ENCODE results near the gene GFOD2.

Gene GFOD2

GRCh38 chr16:67668495-67669157 is 50.5 kb downstream of the GFOD2 start:
- peak; percentile 34 to 50 (median 35) for DNase-seq

DNA sequence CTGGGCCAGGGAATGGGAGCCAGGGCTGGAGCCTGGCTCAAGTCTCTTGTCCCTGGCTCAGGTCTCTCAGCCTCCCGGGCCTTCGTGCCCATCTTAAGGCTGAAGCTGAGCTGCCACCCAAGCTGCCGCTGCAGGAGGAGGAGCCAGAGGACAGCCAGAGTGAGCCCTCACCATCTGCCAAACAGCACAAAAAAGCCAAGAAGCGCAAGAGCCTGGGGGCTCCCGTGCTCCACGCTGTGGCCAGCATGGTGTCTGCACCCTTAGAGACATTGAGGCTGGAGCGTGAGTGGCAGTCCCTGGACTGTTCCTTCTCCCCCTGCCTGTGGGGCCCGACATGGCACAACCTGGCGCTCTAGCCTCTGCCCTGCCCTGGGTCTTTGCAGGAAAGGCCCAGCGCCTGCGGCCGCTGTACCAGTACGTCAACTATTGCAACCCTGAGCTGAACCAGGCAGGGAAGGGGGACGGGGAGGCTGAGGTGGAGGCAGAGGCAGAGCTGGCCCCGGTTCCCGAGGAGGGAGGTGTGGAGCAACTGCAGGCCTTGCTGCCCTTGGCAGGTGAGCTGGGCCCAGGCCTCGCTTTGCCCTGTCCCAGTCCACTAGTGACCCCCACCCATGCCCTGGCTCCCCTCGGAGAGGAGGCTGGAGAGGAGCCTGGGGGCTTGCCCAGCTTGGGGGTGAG is 51.2 kb downstream of the GFOD2 start:
- peak; percentile 90 to 93 (median 92) for DNase-seq

DNA sequence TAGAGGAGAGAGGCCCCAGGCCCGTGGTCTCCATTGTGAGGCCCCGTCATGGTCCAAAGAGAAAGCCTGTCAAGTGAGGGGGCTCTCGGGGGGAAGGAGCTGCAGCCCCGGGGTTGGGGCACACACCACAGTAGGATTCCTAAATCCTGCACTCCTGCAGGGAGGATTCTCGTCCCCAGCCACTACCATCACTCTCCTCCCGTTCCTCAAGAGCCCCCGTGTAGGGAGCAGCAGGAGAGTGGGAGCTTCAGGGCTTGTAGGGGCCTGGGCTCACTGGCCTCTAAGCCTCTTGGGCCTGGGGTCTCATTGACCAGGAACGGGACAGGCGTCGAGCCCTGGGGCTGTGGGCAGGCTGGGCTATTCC is 51.7 kb downstream of the GFOD2 start:
- no peak for DNase-seq

DNA sequence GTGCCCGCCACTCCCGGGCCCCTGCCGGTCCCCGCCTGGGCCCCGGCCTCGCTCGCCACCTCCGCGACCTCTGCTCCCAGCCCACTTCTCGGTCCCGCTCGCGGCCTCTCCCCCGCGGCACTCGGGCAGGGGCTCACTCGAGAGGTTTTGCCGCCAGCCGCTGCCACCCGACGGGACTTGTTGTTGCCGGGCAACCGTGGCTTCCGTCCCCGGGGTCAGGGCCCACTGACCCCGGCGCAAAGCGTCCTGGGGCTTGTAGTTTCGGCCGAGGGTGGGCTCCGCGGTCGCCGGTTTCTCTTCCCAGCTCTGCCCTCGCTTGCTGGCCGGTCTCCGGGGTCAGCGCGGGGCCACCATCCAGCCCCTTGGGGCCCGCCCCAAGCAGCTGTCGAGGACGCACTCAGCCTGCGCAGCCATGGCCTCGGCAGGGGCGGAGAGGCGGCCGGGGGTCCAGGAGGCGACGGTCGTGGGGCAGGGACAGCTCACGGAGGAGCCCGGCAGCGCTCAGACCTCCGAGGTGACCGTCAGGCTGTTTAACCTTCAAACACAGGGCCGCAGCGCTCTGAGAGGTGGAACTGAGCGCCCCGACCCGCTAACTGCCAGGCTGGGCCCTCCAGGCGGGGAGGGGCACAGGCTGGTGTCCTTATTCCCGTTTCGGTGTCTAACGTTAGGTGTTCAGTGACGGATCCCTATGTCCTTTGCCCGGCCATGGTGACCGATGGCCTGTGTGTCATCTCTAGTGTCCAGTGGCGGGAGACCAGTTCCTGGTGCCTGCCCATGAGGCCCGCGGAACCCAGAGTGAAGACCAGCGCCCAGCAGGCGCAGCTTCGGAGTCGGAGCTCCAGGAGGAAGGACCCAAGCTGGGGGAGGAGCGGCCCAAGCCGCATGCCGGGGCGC is 52.3 kb downstream of the GFOD2 start, which contains the start of the genes C16orf86 and ENKD1:
Gene C16orf86, plus strand, starts transcription at position 256 of the 894 bp plus-strand sequence. Its CDS starts 157 bp downstream, at position 413.
Gene ENKD1, minus strand, starts transcription at position 192 of the 894 bp plus-strand sequence. CDS start 308 bp downstream, outside the sequence.
- DNase-seq = peak; percentile 87 to 94 (median 91)

DNA sequence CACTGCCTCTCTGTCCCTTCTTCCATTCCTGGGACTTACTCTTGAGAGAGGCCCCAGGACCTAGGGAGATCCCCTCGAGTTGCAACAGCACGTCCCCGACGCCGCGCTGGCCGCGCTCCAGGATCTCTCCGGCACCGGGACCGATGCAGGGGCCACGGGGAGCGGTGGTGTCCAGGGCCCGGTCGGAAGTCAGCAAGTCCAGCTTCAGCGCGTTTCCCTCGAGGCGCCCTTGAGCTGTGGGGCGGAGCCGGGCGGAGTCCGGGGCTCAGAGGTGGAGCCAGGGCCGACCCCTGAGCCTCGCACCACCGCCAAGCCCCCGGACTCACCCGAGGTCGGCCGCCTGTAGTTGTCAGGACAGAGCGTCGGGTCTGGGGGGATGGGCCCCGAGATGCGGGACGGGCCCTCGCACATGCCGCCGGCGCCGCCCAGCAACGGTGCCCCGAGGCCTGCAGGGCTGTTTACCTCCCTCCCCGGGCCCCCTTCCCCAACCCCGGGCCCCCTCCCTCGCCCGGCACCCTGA is 53.0 kb downstream of the GFOD2 start:
- DNase-seq = peak; percentile 31 to 67 (median 41)

- no peak for DNase-seq
Measured at GRCh38 chr16:67665598-67665997, 53.5 kb downstream of the GFOD2 start.

GRCh38 chr16:67664871-67665270 is 54.2 kb downstream of the GFOD2 start:
- DNase-seq = no peak

GRCh38 chr16:67664258-67664657 is 54.9 kb downstream of the GFOD2 start:
- no peak for DNase-seq

DNA sequence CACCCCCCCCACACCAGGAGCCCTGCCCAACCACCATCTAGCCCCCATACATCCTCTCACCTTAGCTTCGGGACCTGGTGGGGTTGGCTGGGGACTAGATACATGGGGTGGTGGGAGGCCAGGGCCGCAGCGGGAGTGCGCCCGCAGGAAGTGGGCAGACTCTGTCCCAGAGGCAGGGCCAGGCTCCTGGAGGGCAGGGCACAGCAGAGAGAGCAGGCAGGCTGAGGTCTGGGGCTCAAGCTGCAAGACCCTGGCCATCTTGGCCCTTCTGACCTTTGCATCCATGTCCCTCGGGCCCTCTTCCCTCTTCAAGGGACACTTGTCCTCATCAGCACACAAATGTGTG is 55.3 kb downstream of the GFOD2 start:
- no peak for DNase-seq

- DNase-seq = peak; percentile 56 to 75 (median 58)
Measured at GRCh38 chr16:67663151-67663876, 55.8 kb downstream of the GFOD2 start.

DNA sequence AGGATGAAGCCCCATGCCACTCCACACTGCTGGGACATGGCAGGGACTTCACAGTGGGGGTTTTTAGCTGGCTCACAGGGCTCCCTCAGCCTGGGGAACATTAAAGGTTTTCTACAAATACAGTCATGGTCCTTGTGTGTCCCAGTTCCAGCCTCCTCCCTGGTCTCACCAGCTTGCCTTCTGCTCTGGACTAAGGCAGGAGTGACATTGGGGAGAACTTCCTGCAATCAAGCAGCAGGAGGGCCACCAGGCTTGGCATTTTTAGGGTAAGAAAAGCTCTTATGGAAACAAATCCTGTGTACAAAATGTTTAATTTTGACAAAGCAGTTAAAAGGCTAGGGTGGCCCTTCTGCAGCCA is 56.5 kb downstream of the GFOD2 start:
- no peak for DNase-seq

- no peak for DNase-seq
Measured at GRCh38 chr16:67661886-67662652, 57.0 kb downstream of the GFOD2 start.

- DNase-seq = peak in 2 of 3 donors; percentile 18 to 31
Measured at GRCh38 chr16:67661101-67661761, 57.9 kb downstream of the GFOD2 start.

GRCh38 chr16:67660564-67661028 is 58.5 kb downstream of the GFOD2 start, which contains the start of gene PARD6A:
Gene PARD6A, plus strand, starts transcription at chr16:67660960. Its CDS starts 79 bp downstream, at chr16:67661039.
- peak; percentile 96 to 98 (median 97) for DNase-seq

GRCh38 chr16:67659675-67660563 is 59.2 kb downstream of the GFOD2 start, which contains the start of gene ACD:
Gene ACD, minus strand, starts transcription at chr16:67660260. Its CDS starts 40 bp downstream, at chr16:67660220.
- peak; percentile 97 to 100 (median 99) for DNase-seq

GRCh38 chr16:67658849-67659674 is 60.1 kb downstream of the GFOD2 start:
- no peak for DNase-seq

- DNase-seq = no peak
Measured at GRCh38 chr16:67657751-67658518, 61.2 kb downstream of the GFOD2 start.
